Sigmoid colon (tissue), 7 donors: ENCODE results near the gene TOLLIP. TPM values are rescaled to one million over a fixed set of nuclear protein-coding genes. Genes with fewer than 3 reads are reported as not detected.

Experiments used
- DNase-seq: peaks from one replicate; pipeline ENCODE4 v3.0.0-alpha.2; 2019
- H3K27ac ChIP-seq, 4 donors: fragments of 200-600 bp; sonication (generic); one replicate each; pipeline ENCODE4 v1.5.1; 2016 to 2019; ENCODE audit warnings: mild to moderate bottlenecking in 1 of 4
- H3K27me3 ChIP-seq, 3 donors: fragments of 200-600 bp; sonication (generic); one replicate each; pipeline ENCODE4 v1.5.1; 2019; ENCODE audit warnings: mild to moderate bottlenecking in 1 of 3
- H3K36me3 ChIP-seq, 4 donors: fragments of 200-600 bp; sonication (generic); one replicate each; pipeline ENCODE4 v1.5.1; 2016 to 2019
- H3K4me1 ChIP-seq, 4 donors: fragments of 200-600 bp; sonication (generic); one replicate each; pipeline ENCODE4 v1.5.1; 2017 to 2019
- H3K4me3 ChIP-seq, 4 donors: fragments of 200-600 bp; sonication (generic); one replicate each; pipeline ENCODE4 v1.5.1; 2017 to 2019; ENCODE audit warnings: mild to moderate bottlenecking in 2 of 4, moderate library complexity in 1 of 4
- H3K9me3 ChIP-seq, 4 donors: fragments of 200-600 bp in 3 of 4; sonication (generic) in 3 of 4; one replicate each; pipeline versions ENCODE4 v1.5.1 to v1.6.1; 2013 to 2019
- EP300 ChIP-seq, 4 donors: sonication (generic); formaldehyde crosslinking; IDR thresholded peaks; one replicate each; pipeline ENCODE4 v1.6.1; 2017; ENCODE audit warnings: antibody characterized with exemption in 4 of 4
- POLR2A ChIP-seq, 2 donors: fragments of 450-650 bp; IDR thresholded peaks; one replicate each; pipeline ENCODE4 v1.6.1; 2016; ENCODE audit warnings: antibody characterized with exemption in 2 of 2, mild to moderate bottlenecking in 2 of 2, moderate library complexity in 2 of 2
- POLR2AphosphoS5 ChIP-seq, 4 donors: sonication (generic); formaldehyde crosslinking; IDR thresholded peaks; one replicate each; pipeline ENCODE4 v1.6.1; 2017; ENCODE audit warnings: antibody characterized with exemption in 4 of 4
- WGBS, 2 donors: extraction: QIAGEN DNeasy Blood & Tissue Kit; methylation state at CpG; one replicate each; pipeline ENCODE4 v1.1.7; 2013; 5-methylcytosine and 5-hydroxymethylcytosine counted together
- intact Hi-C: fragments of 100-400 bp; cut with DNase I; formaldehyde crosslinking; loops from one replicate; pipeline ENCODE4 v1.15.1; 2023
- polyA plus RNA-seq, 3 donors: library from polyadenylated mRNA; stranded (reverse); fragments of 200-250 nt; gene quantifications; one replicate each; pipeline ENCODE4 v1.2.3, GENCODE V29; 2013
- total RNA-seq, 4 donors: library from RNA; depleted of rRNA; stranded (reverse); fragments of >200 nt; gene quantifications; one replicate each; pipeline ENCODE4 v1.1.0, GENCODE V29; 2016
- TF ChIP-seq, protein P1 (sequence below), 4 experiments: fragments of 450-650 bp in 3 of 4; fragments of 200-600 bp in 1 of 4; IDR thresholded peaks; one replicate each; pipeline ENCODE4 v1.5.1; 2016 to 2019; ENCODE audit warnings: antibody characterized with exemption in 4 of 4, mild to moderate bottlenecking in 3 of 4, moderate library complexity in 2 of 4
- donor health status: healthy with polysubstance abuse.
- donor health status: Bipolar disorder and iron deficiency.
- donor health status: healthy.

TOLLIP gene
- total and polyA plus RNA-seq, 7 donors, result 25.0 to 41.2 (median 36.9) TPM

DNA sequence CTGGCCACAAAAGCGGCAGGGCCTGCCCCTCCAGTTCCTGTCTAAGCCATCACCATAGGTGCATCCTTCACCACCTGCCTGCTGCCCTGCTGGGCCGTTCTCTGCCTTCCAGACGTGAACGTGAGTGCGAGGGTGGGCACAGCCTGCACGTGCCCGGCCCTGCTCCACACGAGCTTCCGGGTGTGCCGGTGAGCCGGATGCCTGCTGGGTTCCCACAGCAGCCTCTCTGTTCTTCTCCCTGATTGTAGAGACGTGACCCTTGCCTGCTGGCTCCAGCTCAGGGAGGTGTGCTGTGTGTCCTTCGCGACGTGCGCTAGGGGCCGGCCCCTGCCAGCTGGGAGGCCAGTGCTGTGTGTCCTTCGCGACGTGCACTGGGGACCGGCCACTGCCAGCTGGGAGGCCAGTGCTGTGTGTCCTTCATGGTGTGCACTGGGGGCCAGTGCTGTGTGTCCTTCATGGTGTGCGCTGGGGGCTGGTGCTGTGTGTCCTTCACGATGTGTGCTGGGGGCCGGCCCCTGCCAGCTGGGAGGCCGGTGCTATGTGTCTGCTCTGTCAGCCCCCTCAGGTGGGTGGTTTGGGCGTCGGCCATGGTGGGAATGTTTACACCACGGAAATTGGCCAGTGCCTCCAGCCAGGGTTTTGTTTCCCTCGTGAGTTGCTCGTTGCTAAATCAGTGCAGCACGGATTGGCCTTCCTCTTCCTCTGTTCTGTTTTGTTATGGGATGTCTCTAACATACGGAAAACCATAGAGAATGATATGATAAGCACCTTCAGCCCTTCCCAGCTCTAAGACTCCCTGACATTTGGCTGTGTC lies 44.9 kb upstream of the TOLLIP start:
- Histone ChIP-seq H3K4me1 (no peaks in the 10 kb centered on the region), H3K4me3 (no peak overlapping the region), H3K27ac (no peak overlapping the region), H3K27me3 (peaks cover 0 to 12% (median 0%) of the 10 kb centered on the region in 3 donors), H3K36me3 (no peaks in the 10 kb centered on the region), H3K9me3 (no peaks in the 10 kb centered on the region)
- intact Hi-C loops, result no loop called here
- TF ChIP-seq POLR2AphosphoS5 (IDR thresholded peaks at IDR 0.05) (no peak), EP300 (IDR thresholded peaks at IDR 0.05) (no peak), POLR2A (IDR thresholded peaks at IDR 0.05) (no peak)
- TF ChIP-seq, protein P1, sequence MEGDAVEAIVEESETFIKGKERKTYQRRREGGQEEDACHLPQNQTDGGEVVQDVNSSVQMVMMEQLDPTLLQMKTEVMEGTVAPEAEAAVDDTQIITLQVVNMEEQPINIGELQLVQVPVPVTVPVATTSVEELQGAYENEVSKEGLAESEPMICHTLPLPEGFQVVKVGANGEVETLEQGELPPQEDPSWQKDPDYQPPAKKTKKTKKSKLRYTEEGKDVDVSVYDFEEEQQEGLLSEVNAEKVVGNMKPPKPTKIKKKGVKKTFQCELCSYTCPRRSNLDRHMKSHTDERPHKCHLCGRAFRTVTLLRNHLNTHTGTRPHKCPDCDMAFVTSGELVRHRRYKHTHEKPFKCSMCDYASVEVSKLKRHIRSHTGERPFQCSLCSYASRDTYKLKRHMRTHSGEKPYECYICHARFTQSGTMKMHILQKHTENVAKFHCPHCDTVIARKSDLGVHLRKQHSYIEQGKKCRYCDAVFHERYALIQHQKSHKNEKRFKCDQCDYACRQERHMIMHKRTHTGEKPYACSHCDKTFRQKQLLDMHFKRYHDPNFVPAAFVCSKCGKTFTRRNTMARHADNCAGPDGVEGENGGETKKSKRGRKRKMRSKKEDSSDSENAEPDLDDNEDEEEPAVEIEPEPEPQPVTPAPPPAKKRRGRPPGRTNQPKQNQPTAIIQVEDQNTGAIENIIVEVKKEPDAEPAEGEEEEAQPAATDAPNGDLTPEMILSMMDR (IDR thresholded peaks at IDR 0.05), result no peak
- 76 to 81% methylated on average over 32 of the region's 32 CpGs for WGBS, 2 donors
- peak; percentile 52 for DNase-seq

DNA sequence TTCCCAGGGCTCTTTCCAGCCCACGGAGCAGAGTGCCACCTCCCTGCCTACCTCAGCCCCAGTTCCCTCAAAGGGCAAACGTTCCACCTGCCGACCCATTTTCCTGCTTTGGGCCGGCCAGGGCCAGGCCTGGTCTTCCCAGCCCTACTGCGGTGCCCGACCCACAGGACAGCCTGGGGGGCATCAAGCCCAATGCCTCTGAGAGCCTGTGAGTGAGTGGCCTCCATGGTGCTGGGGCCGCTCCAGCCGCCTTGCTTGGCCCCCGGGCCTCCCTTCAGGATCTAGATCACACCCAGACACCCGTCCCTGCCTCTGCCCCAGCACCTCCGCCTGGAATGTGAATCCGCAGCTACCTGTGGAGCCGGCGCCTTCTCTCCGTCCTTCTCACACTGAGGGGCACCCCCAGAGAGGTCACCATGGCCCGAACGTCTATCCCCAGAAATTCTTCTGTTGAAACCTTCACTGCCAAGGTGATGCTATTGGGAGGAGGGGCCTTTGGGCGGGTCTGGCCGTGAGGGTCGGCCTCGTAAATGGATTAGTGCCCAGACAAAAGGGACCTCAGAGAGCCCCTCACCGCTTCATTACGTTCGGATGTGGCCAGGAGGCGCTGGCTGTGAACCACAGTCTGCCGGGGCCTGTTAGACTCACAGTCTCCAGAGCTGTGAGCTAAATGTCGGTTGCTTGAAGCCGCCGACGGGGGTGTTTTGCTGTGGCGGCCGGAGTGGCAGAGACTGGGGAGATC lies 44.1 kb upstream of the TOLLIP start:
- H3K4me1 ChIP-seq, result no peaks in the 10 kb centered on the region
- 72 to 81% methylated on average over 32 of the region's 32 CpGs for WGBS, 2 donors
- intact Hi-C loops, result no loop called here

DNA sequence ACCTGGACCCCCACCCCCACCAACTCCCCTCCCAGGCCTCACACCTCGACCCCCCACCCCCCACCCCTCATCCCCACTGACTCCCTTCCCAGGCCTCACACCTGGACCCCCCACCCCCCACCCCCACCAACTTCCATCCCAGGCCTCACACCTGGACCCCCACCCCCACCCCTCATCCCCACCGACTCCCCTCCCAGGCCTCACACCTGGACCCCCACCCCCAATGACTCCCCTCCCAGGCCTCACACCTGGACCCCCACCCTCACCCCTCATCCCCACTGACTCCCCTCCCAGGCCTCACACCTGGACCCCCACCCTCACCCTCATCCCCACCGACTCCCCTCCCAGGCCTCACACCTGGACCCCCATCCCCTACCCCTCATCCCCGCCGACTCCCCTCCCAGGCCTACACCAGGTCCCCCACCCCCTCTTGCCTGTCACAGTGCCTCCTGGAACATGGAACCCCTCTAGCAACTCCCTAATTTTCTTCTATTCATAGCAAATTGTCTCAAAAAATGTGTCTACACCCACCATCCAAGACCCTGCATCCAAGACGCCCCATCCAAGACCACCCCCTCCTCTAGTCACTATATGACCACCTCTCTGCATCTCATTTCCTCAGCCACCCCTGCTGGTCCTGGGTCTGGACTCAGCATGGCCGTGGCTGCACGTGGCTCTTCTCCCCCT lies 43.4 kb upstream of the TOLLIP start:
- no peaks in the 10 kb centered on the region for H3K36me3 ChIP-seq
- H3K27me3 ChIP-seq, result peaks cover 0 to 12% (median 0%) of the 10 kb centered on the region in 3 donors
- 61 to 78% methylated on average over 8 of the region's 8 CpGs for WGBS, 2 donors
- H3K4me1 ChIP-seq, result no peaks in the 10 kb centered on the region
- TF ChIP-seq POLR2AphosphoS5 (IDR thresholded peaks at IDR 0.05), result no peak
- no peak for TF ChIP-seq POLR2A (IDR thresholded peaks at IDR 0.05)
- TF ChIP-seq, protein P1 (IDR thresholded peaks at IDR 0.05), result no peak
- no peak for TF ChIP-seq EP300 (IDR thresholded peaks at IDR 0.05)
- peak; percentile 24 for DNase-seq
- H3K4me3 ChIP-seq, result no peak overlapping the region
- intact Hi-C loops, result no loop called here
- H3K27ac ChIP-seq, result no peak overlapping the region
- H3K9me3 ChIP-seq, result no peaks in the 10 kb centered on the region

More for the DNA sequence above, 44.1 kb upstream of the TOLLIP start:
- peak; percentile 50 for DNase-seq
- Histone ChIP-seq H3K9me3 (no peaks in the 10 kb centered on the region), H3K36me3 (no peaks in the 10 kb centered on the region), H3K4me3 (no peak overlapping the region), H3K27ac (no peak overlapping the region), H3K27me3 (peaks cover 0 to 12% (median 0%) of the 10 kb centered on the region in 3 donors)
- TF ChIP-seq EP300 (IDR thresholded peaks at IDR 0.05) (no peak), POLR2A (IDR thresholded peaks at IDR 0.05) (no peak), POLR2AphosphoS5 (IDR thresholded peaks at IDR 0.05) (no peak)
- TF ChIP-seq, protein P1 (IDR thresholded peaks at IDR 0.05), result no peak

DNA sequence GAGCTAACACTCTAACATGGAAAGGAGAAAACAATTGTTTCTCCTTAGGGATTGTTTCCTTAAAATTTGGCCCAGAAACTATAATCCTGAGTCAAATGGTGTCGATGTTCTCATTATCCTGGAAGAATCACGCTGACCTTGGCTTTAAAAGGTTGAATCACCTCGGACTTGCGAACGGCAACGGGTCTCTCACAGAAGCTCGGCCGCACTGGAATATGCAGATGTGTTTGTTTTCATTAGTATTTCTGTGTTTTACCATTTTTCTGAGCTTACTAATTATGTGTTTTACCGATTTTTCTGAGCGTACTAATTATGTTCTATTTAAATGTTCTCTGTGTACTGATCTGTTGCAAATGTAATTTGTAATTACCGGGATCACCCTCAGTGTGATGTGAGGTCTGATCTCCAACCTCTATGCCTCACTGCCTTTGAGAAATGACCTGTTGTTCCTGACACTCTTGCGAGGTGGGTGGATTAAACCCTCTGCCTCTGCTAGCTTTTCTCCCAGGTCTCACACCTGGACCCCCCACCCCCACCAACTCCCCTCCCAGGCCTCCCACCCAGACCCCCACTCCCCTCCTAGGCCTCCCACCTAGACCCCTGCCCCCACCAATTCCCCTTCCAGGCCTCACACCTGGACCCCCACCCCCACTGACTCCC lies 42.0 kb upstream of the TOLLIP start:
- peak; percentile 14 for DNase-seq
- H3K27me3 ChIP-seq, result peaks cover 0 to 12% (median 0%) of the 10 kb centered on the region in 3 donors

More for the DNA sequence above, 42.0 kb upstream of the TOLLIP start:
- intact Hi-C loops, result no loop called here
- Histone ChIP-seq H3K4me1 (no peaks in the 10 kb centered on the region), H3K9me3 (no peaks in the 10 kb centered on the region), H3K36me3 (no peaks in the 10 kb centered on the region), H3K27ac (no peak overlapping the region), H3K4me3 (no peak overlapping the region)
- TF ChIP-seq, protein P1 (IDR thresholded peaks at IDR 0.05), result no peak
- no peak for TF ChIP-seq POLR2AphosphoS5 (IDR thresholded peaks at IDR 0.05)
- no peak for TF ChIP-seq POLR2A (IDR thresholded peaks at IDR 0.05)
- TF ChIP-seq EP300 (IDR thresholded peaks at IDR 0.05), result no peak
- 66 to 76% methylated on average over 12 of the region's 12 CpGs for WGBS, 2 donors
